Medulla oblongata (tissue), 1 donor: ENCODE measurements around the gene ATP2C2.
"Not testable (repeated sequence)": the region's sequence is repeated elsewhere in the genome, so short reads cannot be mapped to it uniquely, and the experiment has no call there.

Experiments used
- DNase-seq: peaks from one replicate; pipeline ENCODE4 v3.0.0-alpha.2; 2015; ENCODE audit errors: extremely low spot score

Gene ATP2C2

DNA sequence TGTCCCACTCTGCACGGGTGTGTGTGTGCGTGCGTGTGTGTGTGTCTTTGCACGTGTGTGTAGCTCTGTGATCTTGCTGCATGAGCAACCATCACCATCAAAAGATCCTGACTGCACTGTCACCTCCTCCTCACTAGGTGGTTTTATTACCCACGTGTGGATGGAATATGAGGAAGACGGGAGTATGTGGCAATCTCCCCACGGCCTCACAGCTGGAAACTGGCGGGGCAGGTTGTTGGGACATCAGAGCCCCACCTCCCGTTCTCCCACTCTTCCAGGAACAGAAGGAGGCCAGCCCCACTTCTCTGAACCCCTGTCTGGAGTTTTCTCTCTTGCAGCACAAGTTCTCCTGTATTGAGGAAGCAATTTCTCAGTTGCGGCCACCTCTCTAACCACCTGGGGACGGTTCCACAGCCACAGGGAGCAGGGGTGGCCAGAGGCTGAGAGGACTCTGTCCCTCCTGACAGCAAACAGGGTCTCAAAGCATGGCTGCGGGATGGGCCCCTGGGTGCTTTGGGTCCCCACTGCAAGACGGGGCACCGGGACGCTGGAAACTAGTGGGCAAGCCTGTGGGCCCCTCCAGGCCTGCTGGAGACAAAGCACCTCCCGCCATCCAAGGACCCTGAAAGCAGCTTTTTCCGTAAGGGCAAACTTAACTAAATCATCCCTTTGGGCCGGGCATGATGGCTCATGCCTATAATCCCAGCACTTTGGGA lies 27.9 kb upstream of the ATP2C2 start:
- no peak for DNase-seq

- no peak for DNase-seq
Measured at GRCh38 chr16:84341528-84342295, 26.6 kb upstream of the ATP2C2 start.

GRCh38 chr16:84343800-84344199 lies 24.5 kb upstream of the ATP2C2 start:
- DNase-seq, result not testable (repeated sequence)

GRCh38 chr16:84344781-84345180 lies 23.6 kb upstream of the ATP2C2 start:
- no peak for DNase-seq

GRCh38 chr16:84347161-84347560 lies 21.2 kb upstream of the ATP2C2 start:
- no peak for DNase-seq

- no peak for DNase-seq
Measured at GRCh38 chr16:84348386-84348888, 19.9 kb upstream of the ATP2C2 start.

GRCh38 chr16:84349862-84350684 lies 18.3 kb upstream of the ATP2C2 start:
- no peak for DNase-seq

DNA sequence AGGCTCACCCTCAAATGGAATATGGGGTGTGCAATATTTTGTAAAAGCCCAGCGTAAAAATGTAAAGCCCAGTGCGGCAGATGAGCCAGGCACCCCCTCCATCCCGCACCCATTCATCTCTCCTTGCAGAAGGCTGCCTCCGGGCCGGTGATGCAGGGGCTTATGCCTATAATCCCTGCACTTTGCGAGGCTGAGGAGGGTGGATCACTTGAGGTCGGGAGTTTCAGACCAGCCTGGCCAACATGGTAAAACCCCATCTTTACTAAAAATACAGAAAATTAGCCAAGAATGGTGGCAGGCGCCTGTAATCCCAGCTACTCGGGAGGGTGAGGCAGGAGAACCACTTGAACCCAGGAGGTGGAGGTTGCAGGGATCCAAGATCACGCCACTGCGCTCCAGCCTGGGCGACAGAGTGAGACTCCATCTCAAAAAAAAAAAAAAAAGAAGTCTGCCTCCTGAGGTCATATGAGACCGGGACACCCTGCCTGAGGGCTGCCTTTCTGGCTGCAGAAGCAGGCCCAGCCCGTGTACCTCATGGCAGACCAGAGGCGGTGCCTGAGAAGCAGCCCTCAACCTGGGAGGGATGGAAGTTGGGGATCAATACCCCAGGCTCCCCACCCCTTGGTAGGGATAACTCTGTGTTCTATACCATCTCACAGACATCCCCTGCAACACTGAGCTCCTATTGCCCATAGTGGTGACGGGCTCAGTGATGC lies 17.5 kb upstream of the ATP2C2 start:
- DNase-seq, result no peak

DNA sequence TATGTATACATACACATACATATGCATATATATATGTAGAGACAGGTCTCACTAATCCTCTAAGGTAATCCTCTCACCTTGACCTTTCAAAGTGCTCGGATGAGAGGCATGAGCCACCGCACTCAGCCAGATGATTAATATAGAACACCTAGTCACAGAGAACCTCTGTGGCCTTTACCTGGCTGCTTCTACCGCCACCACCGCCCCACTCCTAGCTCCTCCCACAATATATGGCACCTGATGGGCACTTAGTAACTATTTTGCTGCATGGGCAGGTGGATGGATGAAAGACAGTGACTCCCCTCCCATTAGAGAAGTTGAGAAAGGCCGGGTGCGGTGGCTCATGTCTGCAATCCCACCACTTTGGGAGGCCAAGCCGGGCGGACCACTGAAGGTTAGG lies 16.7 kb upstream of the ATP2C2 start:
- DNase-seq, result no peak

DNA sequence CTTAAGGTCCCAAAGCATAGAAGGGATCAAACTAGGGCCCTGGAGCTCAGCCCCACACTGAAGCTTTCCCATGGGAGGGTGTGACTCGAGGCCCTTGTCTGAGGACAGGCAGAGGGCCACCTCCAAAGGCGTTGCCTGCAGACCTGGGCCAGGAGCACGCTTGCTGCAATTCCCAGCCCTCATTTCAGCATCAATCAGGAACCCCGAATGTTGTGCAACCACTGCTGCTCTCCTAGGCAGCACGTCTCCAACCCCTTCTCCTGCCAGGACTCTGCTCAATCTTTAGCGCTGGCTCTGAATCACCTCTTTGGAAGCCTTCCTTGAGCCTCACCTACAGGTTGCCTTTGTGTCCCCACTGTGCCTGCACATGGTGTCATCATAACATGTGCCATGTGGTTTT lies 14.0 kb upstream of the ATP2C2 start:
- DNase-seq, result no peak

GRCh38 chr16:84355149-84355548 lies 13.2 kb upstream of the ATP2C2 start:
- DNase-seq, result no peak

- no peak for DNase-seq
Measured at GRCh38 chr16:84356176-84356575, 12.2 kb upstream of the ATP2C2 start.

DNA sequence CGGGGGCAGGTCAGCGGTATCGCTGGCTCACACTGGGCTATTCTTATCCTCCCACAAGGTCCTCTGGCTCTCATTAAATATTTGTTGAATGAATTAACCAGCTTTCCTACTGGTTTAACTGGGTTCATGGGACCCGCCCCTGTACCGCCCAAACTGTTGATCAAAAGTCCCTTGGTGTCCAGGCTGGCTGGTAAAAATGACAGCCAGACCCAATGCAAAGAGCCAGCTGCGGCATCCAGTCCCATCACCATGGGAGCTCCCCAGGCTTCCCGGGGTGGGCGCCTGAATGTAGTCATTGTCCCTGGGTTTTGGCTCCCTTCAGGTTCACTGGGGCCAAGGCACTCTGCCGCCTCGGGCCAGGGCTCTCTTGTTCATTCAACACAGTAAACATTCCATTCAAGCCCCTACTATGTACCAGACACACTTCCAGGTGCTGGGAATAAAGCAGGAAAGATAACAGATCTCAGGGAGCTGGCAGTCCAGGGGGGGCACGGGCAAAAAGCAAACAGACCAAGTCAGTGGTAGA lies 11.7 kb upstream of the ATP2C2 start:
- peak; percentile 94 for DNase-seq

DNA sequence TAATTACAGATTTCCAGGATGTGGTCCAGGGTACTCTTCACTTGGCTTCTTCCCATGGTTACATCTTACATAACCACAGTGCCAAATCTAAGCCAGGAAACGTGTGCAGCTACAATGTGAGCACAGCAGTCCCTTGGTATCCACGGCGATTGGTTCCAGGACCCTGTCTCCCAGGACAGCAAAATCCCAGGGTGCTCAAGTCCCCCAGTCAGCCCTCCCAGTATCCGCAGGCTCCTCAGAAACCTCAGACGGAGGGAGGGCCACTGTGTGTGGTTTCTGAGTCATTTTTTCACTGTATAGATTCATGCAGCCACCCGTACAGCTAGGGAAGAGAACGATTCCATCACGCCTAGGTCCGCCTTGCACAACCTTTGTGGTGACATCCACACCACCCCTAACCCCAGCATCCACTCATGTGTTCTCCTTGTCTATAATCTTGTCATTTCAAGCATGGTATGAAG lies 11.1 kb upstream of the ATP2C2 start:
- DNase-seq, result no peak

DNA sequence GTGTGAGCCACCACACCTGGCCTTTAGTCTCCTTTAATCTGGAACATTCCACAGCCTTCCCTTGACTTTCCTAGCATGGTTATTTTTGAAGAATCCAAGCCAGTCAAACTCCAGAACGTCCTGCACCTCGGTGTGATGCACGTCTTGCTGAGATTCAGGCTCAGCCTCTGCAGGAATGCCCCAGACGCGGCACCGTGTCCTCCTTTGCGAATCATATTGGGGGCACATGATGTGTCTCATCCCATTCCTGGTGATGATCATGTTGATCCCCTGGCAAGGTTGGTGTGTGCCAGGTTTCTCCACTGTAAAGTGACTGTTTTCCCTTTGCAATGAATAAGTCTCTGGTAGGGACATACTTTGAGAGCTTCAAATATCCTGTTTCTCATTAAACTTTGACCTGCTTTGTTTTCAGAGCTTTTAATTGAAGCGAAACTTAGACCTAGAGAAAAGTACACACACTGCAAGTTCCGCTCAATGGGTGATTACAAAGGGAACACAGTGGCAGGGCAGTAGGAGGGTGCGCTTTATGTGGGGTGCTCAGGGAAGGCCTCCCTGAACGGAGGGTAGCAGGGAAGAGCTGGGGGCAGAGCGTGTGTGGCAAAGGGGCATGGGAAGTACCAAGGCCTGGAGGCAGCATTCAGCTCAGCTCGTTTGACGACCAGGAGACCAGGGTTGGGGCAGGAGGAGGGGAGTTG lies 9.6 kb upstream of the ATP2C2 start:
- DNase-seq, result no peak

GRCh38 chr16:84359326-84359725 lies 9.0 kb upstream of the ATP2C2 start:
- DNase-seq, result no peak

DNA sequence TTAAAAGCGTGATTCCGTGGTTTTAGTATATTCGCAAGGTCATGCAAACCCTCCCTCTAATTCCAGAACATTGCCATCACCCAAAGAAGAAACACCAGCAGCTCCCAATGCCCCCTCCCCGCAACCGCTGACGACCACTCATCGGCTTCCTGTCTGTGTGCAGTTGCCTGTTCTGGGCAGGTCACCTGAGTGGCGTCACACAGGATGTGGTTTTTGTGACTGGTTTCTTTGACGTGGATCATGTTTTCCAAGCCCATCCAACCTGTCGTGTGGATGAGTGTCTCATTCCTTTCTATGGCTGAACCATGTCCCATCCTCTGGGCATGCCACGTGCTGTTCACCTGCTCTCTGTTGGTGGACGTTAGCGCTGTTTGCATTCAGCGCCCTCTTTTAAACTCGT lies 8.2 kb upstream of the ATP2C2 start:
- no peak for DNase-seq

GRCh38 chr16:84360748-84361147 lies 7.6 kb upstream of the ATP2C2 start:
- no peak for DNase-seq

- no peak for DNase-seq
Measured at GRCh38 chr16:84361546-84361945, 6.8 kb upstream of the ATP2C2 start.

GRCh38 chr16:84362471-84362941 lies 5.8 kb upstream of the ATP2C2 start:
- peak; percentile 44 for DNase-seq

DNA sequence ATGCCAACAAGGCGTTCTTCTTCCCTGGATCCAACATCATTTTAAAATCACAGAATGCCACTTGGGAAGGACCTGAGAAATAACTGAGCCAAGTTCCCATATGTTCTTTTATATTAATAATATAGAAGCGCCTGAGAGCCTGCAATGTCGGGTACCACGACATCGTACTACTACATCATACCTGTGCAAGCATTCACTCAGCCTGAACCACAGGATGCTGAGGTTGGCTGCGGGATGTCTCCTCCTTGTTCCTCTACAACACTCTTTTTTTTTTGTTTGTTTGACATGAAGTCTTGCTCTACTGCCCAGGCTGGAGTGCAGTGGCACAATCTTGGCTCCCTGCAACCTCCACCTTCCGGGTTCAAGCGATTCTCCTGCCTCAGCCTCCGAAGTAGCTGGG lies 2.1 kb upstream of the ATP2C2 start:
- no peak for DNase-seq
